Hepatocyte (in vitro differentiated cells): Measurements from ENCODE around the gene SEMA4B. TPM values are rescaled to one million over a fixed set of nuclear protein-coding genes. Genes with fewer than 3 reads are reported as not detected.

Experiments used
- DNase-seq: peaks from one replicate; pipeline ENCODE4 v3.0.0-alpha.2; 2016; ENCODE audit warnings: low spot score
- H2AFZ ChIP-seq: fragments of 200-600 bp; sonication (generic); 2 replicates; pipeline ENCODE4 v1.6.0; 2016; ENCODE audit warnings: antibody characterized with exemption, mild to moderate bottlenecking
- H3K27ac ChIP-seq: fragments of 200-600 bp; sonication (generic); 2 replicates; pipeline ENCODE4 v1.5.1; 2016; ENCODE audit warnings: mild to moderate bottlenecking
- H3K27me3 ChIP-seq: fragments of 200-600 bp; sonication (generic); 2 replicates; pipeline ENCODE4 v1.6.1; 2016
- H3K36me3 ChIP-seq: fragments of 200-600 bp; sonication (generic); replicated peaks from 2 replicates; pipeline ENCODE4 v1.5.1; 2016; ENCODE audit warnings: low read depth; ENCODE audit not compliant: insufficient read depth
- H3K4me1 ChIP-seq: fragments of 200-600 bp; sonication (generic); 2 replicates; pipeline ENCODE4 v1.5.1; 2016; ENCODE audit warnings: mild to moderate bottlenecking, moderate library complexity; ENCODE audit not compliant: insufficient read depth
- H3K4me2 ChIP-seq: fragments of 200-600 bp; sonication (generic); 2 replicates; pipeline ENCODE4 v1.6.0; 2016
- H3K4me3 ChIP-seq: fragments of 200-600 bp; sonication (generic); 2 replicates; pipeline ENCODE4 v1.5.1; 2016; ENCODE audit warnings: mild to moderate bottlenecking
- H3K79me2 ChIP-seq: fragments of 200-600 bp; sonication (generic); 2 replicates; pipeline ENCODE4 v1.6.0; 2017; ENCODE audit warnings: mild to moderate bottlenecking
- H3K9me2 ChIP-seq: fragments of 200-600 bp; sonication (generic); replicated peaks from 2 replicates; pipeline ENCODE4 v1.6.0; 2017; ENCODE audit warnings: mild to moderate bottlenecking; ENCODE audit not compliant: insufficient read depth
- H3K9me3 ChIP-seq: fragments of 200-600 bp; sonication (generic); 2 replicates; pipeline ENCODE4 v1.5.1; 2016; ENCODE audit warnings: low read depth, mild to moderate bottlenecking
- H4K20me1 ChIP-seq: fragments of 200-600 bp; sonication (generic); 2 replicates; pipeline ENCODE4 v1.6.0; 2016; ENCODE audit warnings: mild to moderate bottlenecking; ENCODE audit not compliant: insufficient read depth, poor library complexity, severe bottlenecking
- EZH2 ChIP-seq: fragments of 200-600 bp; sonication (generic); IDR thresholded peaks from 2 replicates; pipeline ENCODE4 v1.6.1; 2016; ENCODE audit warnings: antibody characterized with exemption, mild to moderate bottlenecking, borderline replicate concordance
- EZH2phosphoT487 ChIP-seq: fragments of 200-600 bp; sonication (generic); IDR thresholded peaks from one replicate; pipeline ENCODE4 v1.6.1; 2018; ENCODE audit warnings: antibody characterized with exemption, mild to moderate bottlenecking, low read depth, moderate library complexity; ENCODE audit not compliant: unreplicated experiment, severe bottlenecking
- WGBS: methylation state at CpG from one replicate; pipeline ENCODE4 v1.1.6; 2016; ENCODE audit warnings: low lambda C conversion rate; ENCODE audit errors: missing lambda C conversion rate; 5-methylcytosine and 5-hydroxymethylcytosine counted together
- polyA plus RNA-seq: library from polyadenylated mRNA; unstranded; fragments of >200 nt; fragmentation: Nextera tagmentation; extraction: Ambion mirVana; gene quantifications from 2 replicates; pipeline ENCODE4 v1.2.1, GENCODE V29; 2016
- total RNA-seq: library from RNA; depleted of rRNA; stranded (reverse); fragments of >200 nt; gene quantifications from 2 replicates; pipeline ENCODE4 v1.2.3, GENCODE V29; 2014
- TF ChIP-seq, protein P1 (sequence below): fragments of 200-600 bp; sonication (generic); IDR thresholded peaks from 2 replicates; pipeline ENCODE4 v1.5.1; 2016; ENCODE audit warnings: antibody characterized with exemption, mild to moderate bottlenecking; ENCODE audit not compliant: poor library complexity

Gene SEMA4B, protein sequence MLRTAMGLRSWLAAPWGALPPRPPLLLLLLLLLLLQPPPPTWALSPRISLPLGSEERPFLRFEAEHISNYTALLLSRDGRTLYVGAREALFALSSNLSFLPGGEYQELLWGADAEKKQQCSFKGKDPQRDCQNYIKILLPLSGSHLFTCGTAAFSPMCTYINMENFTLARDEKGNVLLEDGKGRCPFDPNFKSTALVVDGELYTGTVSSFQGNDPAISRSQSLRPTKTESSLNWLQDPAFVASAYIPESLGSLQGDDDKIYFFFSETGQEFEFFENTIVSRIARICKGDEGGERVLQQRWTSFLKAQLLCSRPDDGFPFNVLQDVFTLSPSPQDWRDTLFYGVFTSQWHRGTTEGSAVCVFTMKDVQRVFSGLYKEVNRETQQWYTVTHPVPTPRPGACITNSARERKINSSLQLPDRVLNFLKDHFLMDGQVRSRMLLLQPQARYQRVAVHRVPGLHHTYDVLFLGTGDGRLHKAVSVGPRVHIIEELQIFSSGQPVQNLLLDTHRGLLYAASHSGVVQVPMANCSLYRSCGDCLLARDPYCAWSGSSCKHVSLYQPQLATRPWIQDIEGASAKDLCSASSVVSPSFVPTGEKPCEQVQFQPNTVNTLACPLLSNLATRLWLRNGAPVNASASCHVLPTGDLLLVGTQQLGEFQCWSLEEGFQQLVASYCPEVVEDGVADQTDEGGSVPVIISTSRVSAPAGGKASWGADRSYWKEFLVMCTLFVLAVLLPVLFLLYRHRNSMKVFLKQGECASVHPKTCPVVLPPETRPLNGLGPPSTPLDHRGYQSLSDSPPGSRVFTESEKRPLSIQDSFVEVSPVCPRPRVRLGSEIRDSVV
- 19.2 and 27.8 TPM in 2 replicates for total RNA-seq
- polyA plus RNA-seq, result 43.5 and 47.9 TPM in 2 replicates

DNA sequence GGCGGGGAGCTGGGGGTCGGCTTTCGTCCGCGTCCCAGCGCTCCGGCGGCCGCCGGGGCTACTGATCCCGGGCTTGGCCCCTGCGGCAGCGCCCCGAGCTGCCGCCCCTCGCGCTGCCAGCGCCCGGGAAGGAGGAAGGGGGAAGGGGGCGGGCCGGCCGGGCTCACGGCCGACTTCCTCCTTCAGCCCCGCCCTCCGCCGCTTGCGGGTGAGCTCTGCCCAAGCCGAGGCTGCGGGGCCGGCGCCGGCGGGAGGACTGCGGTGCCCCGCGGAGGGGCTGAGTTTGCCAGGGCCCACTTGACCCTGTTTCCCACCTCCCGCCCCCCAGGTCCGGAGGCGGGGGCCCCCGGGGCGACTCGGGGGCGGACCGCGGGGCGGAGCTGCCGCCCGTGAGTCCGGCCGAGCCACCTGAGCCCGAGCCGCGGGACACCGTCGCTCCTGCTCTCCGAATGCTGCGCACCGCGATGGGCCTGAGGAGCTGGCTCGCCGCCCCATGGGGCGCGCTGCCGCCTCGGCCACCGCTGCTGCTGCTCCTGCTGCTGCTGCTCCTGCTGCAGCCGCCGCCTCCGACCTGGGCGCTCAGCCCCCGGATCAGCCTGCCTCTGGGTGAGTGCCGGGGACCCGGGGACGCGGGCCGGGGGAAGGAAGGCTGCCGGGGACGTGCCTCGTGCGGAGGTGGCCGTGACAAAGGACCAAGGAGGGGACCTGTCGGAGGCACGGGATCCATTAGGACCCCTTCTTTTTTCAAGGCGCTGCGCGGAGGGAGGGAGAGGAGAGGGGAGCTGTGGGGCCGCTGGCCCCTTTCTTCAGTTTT, at the start of gene SEMA4B:
Gene SEMA4B, plus strand, starts transcription at position 201 of the 814 bp plus-strand sequence. Its CDS starts 249 bp downstream, at position 450.
- Histone ChIP-seq H3K4me1 (peaks cover 21% of the 10 kb centered on the region), H3K79me2 (peaks cover 49% of the 10 kb centered on the region), H3K36me3 (no peaks in the 10 kb centered on the region), H3K4me2 (peak within 1 kb of the TSS; percentile 97), H3K9me2 (no peaks in the 10 kb centered on the region), H4K20me1 (peaks cover 28% of the 10 kb centered on the region), H3K4me3 (peak within 1 kb of the TSS; percentile 100), H3K27ac (peak within 1 kb of the TSS; percentile 94), H3K27me3 (no peaks in the 10 kb centered on the region), H2AFZ (peak within 1 kb of the TSS; percentile 91), H3K9me3 (no peaks in the 10 kb centered on the region)
- WGBS, result 0% methylated on average over 18 of the region's 88 CpGs
- TF ChIP-seq, protein P1, sequence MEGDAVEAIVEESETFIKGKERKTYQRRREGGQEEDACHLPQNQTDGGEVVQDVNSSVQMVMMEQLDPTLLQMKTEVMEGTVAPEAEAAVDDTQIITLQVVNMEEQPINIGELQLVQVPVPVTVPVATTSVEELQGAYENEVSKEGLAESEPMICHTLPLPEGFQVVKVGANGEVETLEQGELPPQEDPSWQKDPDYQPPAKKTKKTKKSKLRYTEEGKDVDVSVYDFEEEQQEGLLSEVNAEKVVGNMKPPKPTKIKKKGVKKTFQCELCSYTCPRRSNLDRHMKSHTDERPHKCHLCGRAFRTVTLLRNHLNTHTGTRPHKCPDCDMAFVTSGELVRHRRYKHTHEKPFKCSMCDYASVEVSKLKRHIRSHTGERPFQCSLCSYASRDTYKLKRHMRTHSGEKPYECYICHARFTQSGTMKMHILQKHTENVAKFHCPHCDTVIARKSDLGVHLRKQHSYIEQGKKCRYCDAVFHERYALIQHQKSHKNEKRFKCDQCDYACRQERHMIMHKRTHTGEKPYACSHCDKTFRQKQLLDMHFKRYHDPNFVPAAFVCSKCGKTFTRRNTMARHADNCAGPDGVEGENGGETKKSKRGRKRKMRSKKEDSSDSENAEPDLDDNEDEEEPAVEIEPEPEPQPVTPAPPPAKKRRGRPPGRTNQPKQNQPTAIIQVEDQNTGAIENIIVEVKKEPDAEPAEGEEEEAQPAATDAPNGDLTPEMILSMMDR, result no peak
- TF ChIP-seq EZH2, result no peak
- TF ChIP-seq EZH2phosphoT487, result no peak
- DNase-seq, result peak; percentile 92

DNA sequence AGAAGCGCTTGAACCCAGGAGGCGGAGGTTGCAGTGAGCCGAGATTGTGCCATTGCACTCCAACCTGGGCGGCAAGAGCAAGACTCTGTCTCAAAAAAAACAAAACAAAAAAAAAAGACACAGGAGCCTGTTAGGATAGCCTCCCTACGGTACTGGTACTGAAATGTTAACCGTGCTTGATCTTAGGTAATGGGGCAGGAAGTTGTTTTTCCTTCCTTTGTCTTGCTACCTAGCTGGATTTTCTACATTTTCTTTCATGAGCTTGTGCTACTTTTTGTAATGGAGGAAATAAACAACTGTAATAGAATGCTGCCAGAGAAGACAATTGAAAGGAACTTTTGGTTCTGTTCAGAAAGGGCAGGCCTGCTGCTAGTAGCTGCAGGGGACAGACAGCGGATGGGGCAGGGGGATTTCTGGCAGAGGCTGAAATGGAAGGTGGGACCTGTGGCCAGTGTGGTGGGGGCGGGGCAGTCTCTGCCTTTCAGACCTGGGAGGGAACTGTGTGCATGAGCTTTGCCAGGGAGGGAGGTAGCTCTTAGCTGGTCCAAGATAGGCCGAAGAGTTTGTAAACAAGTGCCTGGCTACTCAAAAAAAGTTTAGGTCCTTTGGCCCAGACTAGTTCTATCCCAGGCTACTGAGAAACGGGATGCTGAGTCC, 49.0 kb upstream of the SEMA4B start:
- peaks cover 42% of the 10 kb centered on the region for H3K4me1 ChIP-seq
- H3K4me3 ChIP-seq, result no peak overlapping the region
- WGBS, result 72% methylated on average over 10 of the region's 10 CpGs
- no peak overlapping the region for H3K4me2 ChIP-seq
- H4K20me1 ChIP-seq, result no peaks in the 10 kb centered on the region
- H3K9me3 ChIP-seq, result no peaks in the 10 kb centered on the region
- no peaks in the 10 kb centered on the region for H3K36me3 ChIP-seq
- H3K27me3 ChIP-seq, result no peaks in the 10 kb centered on the region
- TF ChIP-seq, protein P1, result no peak
- TF ChIP-seq EZH2phosphoT487 (no peak), EZH2 (no peak)
- H3K79me2 ChIP-seq, result no peaks in the 10 kb centered on the region
- no peaks in the 10 kb centered on the region for H3K9me2 ChIP-seq
- no peak for DNase-seq
- H3K27ac ChIP-seq, result peak overlapping the region; percentile 62
- peak overlapping the region; percentile 4 for H2AFZ ChIP-seq

DNA sequence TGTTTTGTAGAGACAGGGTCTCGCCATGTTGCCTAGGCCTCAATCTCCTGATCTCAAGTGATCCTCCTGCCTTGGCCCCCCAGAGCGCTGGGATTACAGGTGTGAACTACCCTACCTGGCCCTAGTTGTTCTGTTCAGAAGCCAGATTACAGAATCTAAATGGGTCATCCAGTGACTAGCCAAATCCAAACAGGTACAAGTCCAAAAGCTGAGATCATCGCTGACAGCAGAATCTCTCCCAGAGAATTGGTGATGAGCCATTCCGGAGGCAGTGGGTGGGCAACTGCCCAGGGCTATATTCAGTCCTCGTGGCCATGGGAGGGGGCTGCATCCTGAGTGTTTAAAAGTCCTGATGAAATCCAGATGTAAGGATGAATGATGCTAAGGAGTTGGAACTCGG, 47.5 kb upstream of the SEMA4B start:
- peak overlapping the region; percentile 63 for H3K27ac ChIP-seq
- H3K4me2 ChIP-seq, result no peak overlapping the region
- no peaks in the 10 kb centered on the region for H3K9me3 ChIP-seq
- H3K4me1 ChIP-seq, result peaks cover 44% of the 10 kb centered on the region
- no peak for TF ChIP-seq EZH2phosphoT487
- H4K20me1 ChIP-seq, result no peaks in the 10 kb centered on the region
- H3K27me3 ChIP-seq, result no peaks in the 10 kb centered on the region
- H3K9me2 ChIP-seq, result no peaks in the 10 kb centered on the region
- H3K79me2 ChIP-seq, result no peaks in the 10 kb centered on the region
- H3K36me3 ChIP-seq, result no peaks in the 10 kb centered on the region
- no peak overlapping the region for H2AFZ ChIP-seq
- no peak overlapping the region for H3K4me3 ChIP-seq
- DNase-seq, result no peak
- 78% methylated on average over 6 of the region's 6 CpGs for WGBS
